Inferior parietal cortex (tissue), 1 donor: ENCODE data around the gene PRKCD.
"Not testable (repeated sequence)": the region's sequence is repeated elsewhere in the genome, so short reads cannot be mapped to it uniquely, and the experiment has no call there.

Source experiments
- DNase-seq: peaks from one replicate; pipeline ENCODE4 v3.0.0-alpha.2; 2016; ENCODE audit errors: extremely low spot score

The PRKCD gene

DNA sequence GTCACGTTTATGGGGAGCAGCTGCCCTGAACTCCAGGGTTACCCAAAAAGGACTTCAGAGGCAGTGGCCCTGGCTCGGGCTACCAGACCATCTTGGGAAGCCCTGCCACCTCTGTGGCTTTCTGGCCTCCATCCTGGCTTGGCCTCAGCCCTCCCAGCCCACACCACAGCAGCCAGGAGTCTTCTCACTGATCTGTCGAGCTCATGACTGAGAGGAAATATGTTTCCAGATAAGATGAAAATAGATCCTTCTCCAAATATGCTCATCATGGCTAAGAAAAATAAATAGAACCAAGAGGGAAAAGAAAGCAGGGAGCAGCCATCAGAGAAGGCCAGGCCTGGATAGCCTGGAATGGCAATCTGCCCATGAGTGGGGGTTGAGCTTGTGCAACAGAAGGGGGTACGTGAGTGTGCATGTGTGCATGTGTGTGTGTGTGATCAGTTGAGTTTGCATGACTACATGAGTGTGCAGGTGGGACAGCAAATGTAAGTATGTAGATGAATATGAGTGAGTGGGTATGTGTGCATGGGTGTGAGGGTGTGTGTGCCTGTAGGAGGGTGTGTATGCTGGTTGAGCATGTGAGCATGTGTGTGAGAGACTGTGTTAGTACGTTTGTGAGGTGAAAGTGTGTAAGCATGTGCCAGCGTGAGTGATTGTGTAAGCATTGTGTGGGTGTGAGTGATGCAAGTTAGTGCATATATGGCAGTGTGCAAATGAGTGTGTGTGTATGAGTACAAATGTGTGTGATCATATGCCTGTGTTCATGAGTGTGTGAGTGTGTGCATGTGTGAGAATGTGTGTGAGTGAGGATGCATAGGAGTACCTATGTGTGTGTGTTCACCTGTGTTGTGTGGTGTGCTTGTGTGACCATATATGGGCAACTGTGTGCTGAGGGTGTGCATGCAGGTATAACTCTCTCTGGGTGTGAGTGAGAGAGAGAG is 20.8 kb upstream of the PRKCD start:
- DNase-seq: no peak

DNA sequence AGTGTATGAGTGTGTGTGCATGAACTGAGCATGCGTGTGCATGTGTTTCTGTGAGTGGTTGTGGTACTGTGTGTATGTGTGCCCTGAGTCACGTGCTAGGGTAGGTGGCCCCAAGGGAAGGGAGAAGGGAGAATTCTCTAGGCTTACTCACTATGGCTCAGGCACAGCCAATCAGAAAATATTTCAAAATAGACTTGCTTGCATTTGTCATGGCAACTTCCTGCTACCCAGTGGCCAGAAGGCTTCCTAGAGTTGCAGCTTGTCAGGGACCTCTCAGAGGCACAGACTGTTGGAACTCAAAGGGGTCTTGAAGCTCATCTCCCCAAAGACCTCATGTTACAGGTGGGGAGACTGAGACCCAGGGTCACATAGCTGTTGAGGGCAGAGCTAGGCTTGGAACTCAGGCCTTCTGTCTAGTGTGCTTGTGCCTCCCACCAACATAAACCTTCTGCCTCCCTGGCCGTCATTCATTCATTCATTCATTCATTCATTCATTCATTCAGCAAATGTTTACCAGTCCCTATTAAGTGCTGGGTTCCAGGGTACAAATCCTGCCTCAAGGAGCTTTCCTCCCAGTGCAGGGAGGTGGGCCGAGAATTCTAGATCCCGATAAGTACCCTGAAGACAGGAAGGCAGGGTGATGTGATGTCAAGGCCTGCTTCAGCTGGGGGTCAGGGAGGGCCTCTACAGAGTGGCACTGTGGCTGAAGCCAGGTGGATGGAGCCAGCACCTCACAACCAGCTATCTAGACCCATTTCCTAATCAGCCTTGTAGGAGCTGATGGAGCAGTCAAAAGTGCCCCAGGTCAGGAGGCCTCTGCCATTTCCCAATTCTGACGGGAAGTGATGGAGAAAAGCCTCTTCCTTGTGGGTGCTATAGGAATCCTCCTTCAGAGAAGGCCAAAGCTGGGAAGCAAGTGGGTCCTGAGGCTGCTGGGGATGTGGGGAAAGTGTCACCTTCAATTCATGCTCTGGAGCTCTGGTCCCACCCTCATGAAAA is 19.9 kb upstream of the PRKCD start:
- DNase-seq: peak; percentile 13

DNA sequence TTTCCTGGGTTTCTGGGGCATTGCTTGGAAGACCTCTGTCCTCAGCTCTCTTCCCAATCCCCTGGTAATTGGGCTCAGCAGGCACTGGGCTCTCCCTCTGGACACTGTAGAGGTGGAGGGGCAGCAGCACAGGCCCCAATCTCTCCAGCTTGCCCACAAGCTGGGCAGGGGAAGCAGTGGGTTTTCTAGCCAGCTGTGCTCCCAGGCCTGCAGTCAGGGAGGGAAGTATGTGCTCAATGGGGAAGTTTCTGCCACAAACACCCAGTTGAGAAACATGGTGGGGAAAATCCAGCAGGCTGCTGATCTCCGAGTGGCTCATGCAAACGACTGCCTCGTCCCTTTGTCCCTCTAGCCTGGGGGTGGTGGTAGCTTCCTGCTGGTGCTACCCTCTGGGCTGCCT is 18.0 kb upstream of the PRKCD start:
- DNase-seq: no peak

DNA sequence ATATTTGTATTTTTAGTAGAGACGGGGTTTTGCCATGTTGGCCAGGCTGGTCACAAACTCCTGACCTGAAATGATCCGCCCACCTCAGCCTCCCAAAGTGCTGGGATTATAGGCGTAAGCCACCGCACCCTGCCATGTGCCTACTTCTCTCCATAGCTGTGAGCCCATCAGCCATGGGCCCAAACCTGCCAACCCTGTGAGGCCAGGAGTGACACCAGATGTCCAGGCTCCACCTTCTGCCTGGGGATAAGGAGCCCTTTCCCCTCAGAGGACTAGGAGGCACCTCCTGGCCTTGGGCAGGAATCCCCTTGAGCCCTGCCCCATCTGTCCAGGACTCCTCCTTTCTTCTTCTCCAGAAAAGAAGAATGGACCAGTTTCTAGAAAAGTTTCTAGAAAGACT is 16.6 kb upstream of the PRKCD start:
- DNase-seq: no peak

DNA sequence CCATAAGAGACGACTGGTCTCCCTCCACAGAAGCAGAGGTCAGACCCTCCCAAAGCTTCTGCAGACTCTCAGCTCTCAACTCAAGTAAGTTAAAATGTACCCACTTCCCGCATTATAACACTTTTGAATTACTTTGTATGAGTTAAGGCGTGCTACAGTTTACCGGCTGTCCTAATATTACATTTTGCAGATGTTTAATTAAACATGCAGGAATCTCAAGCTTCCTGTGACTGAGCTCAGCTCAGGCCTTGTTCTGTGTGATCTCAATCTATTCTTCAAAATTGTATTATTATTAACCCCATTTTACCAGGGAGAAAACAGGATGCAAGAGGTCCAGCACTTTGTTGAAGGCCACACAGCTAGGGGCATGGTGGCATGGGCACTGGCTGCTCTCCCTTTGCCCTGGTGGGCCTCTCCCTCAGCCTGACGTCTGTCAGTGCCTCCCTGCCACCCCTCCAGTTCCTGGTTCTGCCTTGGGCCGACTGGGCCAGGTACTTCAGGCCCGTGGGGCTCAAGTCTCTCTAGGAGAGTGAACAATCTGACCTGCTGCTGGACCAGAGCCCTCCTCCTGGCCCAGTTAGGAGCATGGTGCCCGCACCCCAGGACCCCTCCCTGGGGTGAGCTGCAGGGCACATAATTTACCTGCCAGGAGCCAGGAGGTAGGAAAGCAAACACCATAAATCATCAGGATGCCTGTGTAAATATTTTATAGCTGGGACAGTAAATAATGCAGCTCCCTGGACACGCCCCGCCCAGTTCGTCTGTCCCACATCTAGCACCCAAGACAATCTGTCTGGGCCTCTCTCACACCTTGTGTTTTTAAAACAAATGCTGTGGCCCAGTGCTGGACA is 15.9 kb upstream of the PRKCD start:
- DNase-seq: no peak

DNA sequence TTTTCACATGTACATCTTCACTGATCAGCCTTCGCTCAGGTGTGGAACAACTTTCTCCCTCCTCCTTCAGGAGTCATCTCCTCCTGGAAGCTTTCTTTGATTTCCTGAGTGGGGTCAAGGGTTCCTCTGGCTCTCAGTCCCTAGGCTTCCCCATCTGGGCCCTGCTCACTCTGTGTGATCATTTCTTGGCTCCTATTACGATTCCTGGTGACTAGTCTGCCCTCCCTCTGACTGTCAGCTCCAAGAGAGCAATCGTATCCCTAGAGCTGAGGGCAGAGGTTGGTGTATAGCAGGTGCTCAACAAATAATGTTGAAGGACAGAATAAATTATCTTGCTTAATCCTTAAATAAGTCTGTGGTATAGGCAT is 15.3 kb upstream of the PRKCD start:
- no peak for DNase-seq

DNA sequence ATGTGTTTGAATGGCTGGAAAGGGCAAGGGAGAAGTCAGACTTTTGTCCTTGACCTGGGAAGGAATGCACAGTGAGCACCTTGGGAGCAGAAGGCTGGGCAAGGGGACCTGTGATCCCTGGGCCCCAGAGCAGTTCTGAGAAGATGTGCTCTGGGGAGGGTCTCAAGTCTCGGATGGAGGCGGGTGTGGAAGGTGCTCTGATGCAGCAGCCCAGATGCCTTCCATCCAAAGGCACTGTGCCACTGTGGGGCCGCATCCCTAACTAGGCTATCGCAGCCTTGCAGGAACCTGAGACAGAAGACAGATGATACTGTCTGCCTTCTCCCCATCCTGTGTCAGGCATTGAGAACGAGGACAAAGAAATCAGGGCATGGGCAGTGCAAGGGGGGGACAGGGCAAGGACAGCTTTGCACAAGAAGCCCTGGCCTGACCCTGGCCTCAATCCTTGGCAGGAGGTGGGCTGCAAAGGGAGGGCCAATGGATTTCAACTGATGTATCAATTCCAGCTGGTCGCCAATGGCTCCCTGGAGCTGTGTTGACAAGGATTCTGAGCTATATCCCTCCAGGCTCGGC is 14.6 kb upstream of the PRKCD start:
- DNase-seq: no peak

DNA sequence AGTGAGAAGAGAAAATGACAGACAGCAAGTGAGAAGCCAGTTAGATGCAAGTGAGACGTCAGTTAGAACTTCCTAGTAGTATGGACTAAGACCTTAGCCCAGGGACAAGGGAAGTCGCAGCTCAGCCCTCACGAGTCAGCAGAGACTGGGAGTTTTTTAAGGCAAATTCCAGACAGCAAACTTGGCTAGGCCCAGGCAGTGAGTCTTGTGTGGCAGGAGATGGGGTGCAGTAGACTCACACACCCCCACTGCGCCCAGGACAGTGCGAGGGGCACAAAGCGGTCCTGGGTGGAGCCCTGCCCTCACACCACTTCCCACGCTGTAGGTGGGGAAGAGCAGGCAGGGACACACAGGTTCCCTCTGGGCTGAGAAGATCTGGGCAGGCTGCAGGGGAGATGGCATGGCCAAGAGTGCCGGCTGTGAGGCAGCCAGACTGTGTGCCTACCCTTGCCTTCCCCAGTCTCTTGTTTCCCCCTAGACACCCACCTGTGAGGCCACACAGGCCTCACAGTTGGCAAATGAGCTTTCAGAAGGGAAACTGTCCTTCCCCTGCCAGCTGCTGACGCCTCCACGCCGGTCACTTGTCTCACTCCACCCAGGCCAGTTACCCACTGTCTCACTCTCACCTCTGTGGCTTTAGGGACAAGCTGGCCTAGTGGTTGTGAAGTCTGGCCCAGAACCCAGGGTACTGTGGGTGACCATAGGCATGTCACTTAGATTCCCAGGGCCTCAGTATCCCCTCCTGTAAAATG is 13.7 kb upstream of the PRKCD start:
- DNase-seq: no peak

DNA sequence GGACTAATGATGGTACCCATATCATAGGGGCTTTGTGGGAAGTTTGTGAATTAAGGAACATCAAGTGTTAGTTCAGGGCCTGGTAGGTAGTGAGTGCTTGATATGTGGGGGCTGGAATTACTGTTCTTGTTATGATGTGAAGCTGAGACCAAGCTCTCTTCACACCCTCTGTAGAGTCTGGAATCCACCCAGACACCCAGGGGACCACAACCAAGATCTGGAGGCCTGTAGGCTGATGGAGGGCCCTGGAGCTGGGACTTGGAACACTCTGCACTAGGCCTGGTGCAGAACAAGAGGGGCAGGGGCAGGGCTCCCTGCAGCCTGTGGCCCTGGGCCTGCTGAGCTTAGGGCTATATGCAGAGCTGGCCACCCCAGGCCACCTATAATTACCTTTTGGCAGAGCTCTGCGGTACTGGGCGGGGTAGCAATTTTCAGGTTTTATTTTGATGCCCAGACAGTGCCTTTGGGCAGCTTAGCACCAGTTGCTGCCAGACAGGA is 13.1 kb upstream of the PRKCD start:
- no peak for DNase-seq

DNA sequence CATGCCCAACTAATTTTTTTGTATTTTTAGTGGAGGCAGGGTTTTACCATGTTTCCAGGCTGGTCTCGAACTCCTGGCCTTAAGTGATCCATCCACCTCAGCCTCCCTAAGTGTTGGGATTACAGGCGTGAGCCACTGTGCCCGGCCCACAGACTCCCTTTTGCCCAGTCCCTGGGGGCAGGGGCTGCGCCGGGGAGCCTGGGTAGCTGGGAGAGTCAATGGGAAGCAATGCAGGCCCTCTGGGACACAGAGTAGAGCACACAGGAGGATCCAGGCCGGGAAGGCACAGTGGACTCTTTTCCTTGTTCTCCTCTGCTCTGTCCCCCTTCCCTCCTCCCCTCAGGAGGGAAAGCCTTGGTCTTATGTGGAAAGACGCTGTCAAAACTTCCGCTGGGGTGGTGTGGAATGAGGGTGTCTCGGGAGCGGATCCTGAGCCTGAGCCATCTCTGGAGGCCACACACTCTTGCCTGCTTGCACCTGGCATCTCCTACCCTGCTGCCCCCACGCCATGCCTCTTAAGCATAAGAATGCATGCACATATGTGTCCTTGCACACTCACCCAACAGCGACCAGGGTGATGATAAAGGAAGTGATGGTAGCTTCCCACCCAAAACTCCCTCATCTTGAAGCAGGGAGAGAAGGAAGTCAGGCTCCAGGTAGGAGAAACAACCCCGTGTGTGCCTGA is 11.9 kb upstream of the PRKCD start:
- no peak for DNase-seq

DNA sequence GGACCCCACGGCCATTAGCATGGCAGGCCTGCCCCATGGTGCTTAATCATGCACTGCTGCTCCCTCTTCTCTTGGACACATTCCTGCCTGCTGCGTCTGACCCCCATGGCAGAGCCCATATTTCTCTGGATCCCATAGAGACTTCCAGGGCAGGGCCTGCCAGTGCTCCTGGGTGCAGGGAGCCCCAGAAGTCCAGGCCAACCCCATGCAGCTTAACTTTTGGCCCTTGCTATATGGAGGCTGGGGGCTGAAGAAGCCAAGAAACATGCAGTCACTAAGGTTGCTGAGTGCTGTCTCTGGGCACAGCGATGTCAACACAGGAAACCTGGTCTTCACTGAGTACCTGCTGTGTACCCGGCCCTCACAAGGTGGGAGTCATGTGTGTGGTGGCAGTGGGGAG is 11.3 kb upstream of the PRKCD start:
- DNase-seq: no peak

DNA sequence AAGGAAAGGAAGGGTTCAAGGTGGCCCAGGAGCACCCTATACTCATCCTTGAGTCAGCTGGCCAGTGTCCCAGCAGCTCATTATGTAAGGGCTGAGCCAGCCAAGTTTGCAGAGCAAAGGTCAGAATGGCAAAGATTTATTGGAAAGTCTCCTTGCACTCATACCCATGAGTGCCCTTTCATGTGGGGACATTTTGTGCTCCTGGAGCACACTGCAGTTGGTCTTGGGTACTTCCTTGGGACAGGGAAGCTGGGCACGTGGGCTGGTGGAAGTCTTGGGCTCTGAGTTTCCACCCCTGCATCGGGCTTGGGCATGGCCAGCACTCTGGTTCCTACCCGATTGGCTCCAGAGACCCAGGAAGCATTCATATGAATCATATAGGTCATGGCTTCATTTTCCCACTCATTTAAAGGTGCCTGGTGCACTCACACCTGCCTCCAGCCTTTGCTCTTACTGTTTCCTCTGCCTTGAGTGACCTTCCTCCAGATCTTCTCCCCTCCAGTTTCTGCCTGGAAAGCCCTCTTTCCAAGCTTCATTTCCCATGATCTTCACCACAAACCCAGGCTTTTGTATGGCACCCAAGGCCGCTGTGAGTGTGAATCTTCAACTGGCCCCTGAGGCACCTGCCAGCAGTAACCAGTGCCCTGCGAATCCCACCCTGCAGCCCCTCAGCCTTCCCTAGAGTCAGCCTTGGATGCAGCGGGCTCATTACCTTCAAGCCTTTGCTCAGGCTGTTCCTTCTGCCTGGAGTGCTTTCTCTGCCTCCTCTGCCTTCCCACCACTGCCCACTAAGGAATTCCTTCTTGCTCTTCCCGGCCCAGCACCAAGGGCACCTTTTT is 10.5 kb upstream of the PRKCD start:
- no peak for DNase-seq

DNA sequence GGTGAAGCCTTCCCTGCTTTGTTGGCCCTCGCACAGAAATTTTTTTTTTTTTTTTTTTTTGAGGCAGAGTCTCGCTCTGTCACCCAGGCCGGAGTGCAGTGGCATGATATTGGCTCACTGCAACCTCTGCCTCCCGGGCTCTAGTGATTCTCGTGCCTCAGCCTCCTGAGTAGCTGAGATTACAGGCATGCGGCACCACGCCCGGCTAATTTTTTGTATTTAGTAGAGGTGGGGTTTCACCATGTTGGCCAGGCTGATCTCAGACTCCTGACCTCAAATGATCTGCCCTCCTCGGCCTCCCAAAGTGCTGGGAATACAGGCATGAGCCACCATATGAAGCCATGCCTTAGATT is 9.9 kb upstream of the PRKCD start:
- DNase-seq: not testable (repeated sequence)

DNA sequence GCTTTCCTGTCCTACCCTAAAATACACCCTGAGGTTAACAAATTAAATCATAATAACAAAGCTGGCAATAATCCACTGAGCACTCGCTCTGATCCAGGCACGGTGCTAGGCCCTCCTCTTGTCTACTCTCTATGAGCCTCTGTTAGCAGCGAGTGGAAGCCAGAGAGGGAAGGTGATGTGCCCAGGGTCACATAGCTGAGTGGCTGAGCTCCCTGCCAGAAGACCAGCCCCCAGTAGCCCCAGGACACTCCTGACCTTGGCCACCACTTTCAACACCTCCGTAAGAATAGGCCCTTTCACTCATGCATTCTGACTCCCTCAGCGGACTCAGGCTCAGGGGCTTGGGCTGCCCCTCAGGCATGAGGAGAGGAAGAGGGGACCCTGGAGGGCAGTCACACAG is 9.5 kb upstream of the PRKCD start:
- DNase-seq: no peak

DNA sequence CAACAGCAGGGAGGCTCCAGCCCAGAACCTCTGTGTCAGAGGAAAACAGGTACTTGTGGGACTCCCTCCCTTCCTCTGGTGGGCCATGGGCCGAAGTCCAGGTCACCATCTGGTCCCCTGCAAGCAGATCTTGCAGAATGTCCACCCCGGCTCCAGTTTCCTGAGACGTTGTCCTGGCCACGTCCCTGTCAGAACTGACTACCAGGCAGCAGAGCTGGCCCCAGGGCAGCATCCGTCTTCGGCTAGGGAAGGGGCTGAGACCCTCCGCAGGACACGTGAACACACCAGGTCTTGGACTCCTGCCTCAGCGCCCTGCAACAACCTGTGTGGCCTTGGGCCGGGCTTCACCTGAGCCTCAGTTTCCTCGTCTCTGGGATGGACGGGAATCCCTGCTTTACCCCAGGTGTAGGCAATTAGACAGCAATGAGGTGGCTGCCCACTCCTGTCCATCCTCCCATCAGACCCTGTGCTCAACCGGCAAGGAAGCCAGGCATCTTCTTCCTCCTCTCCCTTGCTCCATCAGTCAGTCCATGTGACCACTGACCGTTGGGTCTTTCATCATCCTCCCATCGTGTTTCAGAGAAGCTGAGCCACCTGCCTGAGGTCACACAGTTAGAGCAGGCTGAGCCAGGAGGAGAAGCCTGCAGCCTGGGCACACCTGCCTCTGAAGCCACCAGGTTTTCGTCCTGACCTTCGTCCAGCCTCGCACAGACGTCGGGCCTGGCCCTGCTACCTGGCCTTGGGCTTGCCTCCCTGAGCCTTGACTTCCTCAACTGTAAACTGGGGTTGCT is 8.9 kb upstream of the PRKCD start:
- no peak for DNase-seq

DNA sequence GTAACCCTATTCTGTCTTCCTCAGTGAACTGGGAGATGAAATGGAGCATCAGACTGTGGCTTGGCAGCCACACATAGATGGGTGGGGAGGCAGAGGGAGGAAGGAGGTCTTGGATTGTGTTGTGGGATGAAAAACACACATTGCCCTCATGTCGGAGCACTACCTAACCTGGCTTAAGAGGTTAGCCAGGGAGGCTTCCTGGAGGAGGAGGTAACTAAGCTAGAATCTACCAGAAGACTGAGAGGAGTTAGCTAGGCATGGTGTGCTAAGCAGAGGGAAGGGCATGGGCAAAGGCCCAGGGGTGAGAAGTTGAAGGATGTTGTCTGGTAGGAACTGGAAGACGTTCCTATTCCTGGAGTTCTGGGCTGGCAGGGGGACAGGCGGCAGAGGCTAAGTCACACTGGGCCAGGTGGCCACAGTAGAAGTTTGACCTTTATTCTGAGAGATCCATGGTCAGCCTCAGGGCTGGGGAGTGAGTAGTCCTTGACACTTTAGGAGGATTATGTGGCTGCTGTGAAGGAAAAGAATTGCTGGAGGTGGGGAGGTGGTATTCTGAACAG is 7.7 kb upstream of the PRKCD start:
- DNase-seq: no peak

DNA sequence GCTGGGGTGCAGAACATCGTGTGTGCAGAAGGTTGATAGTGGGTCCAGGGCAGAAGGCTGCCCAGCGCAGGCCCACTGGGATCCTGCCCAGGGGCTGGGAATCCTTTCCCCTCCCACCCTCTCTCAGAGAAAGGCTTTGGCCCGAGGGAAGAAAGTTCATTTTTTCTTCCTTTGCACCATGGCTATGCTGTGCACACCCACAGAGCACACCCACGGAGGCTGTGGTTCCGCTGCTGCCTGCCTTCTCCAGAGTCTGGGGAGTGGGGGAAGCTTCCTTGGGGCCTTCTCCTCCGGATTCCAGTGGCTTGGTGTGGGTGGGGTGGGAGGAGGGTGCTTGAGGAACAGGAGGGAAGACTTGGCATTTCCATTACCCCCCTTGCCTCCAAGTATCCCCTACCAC is 7.0 kb upstream of the PRKCD start:
- no peak for DNase-seq

DNA sequence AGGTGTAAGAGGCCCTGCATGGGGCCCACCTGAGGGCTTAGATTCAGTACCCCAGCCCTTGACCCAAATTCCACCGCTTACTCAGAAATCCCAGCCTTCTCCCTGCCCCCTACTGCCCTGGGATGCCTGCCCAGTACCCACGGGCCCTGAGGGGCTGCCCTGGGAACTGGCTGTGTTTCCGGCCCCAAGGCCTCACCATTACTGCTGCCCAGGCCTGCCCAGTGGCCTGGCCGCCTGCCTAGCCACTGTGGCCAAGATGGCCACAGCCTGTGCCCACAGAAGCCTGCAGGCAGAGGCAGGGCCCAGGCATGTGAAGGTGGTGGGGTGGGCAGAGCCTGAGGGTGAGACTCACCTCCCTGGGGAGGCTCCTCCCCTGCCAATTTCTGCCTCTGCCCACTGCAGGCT is 6.1 kb upstream of the PRKCD start:
- no peak for DNase-seq
